ENCODE data around the gene MYO7B. TPM values are rescaled to one million over a fixed set of nuclear protein-coding genes. Genes with fewer than 3 reads are reported as not detected.

MYO7B gene
- polyA plus RNA-seq, 1 of the 3 experiments (the other 2 are of a cell fraction), result 0.08 TPM

- no peaks in the 10 kb centered on the region for H3K9me2 ChIP-seq
- H3K27ac ChIP-seq (ENCODE audit: low read depth in 2 of 2, low read length in 1 of 2), result peak overlapping the region in 1 of 2 experiments; percentile 39; a peak in 1 of 4 replicates
- no peaks in the 10 kb centered on the region for H3F3A ChIP-seq (replicated peaks; ENCODE audit: insufficient read depth)
- 96% methylated on average over 11 of the region's 15 CpGs for WGBS (ENCODE audit: low lambda C conversion rate)
- DNase-seq, result no peak
- TF ChIP-seq ELF1 (IDR thresholded peaks at IDR 0.05) (no peak), IRF3 (IDR thresholded peaks at IDR 0.05; ENCODE audit: low read depth, low read length) (no peak), FOXJ3 (CRISPR knock-in tag; IDR thresholded peaks at IDR 0.05) (no peak), FOXM1 (IDR thresholded peaks at IDR 0.05; ENCODE audit: low read depth) (no peak), SIN3A (IDR thresholded peaks at IDR 0.05; ENCODE audit: borderline replicate concordance, low read depth, low read length) (no peak), TCF12 (IDR thresholded peaks at IDR 0.05) (no peak), TEAD4 (IDR thresholded peaks at IDR 0.05; ENCODE audit: borderline replicate concordance, insufficient read depth) (no peak)
- H3K27me3 ChIP-seq (ENCODE audit: insufficient read depth), result no peaks in the 10 kb centered on the region
- CTCF ChIA-PET, result interaction anchor here (0.9 to 1.3 kb wide), 3 partner anchors 9 to 52 kb away, joined by 3 to 6 read pairs (median 3); no protein-coding TSS in a partner anchor
- H3K79me2 ChIP-seq (ENCODE audit: insufficient read depth), result no peaks in the 10 kb centered on the region
- no peak overlapping the region for H2AFZ ChIP-seq (ENCODE audit: low read depth)
- H3K36me3 ChIP-seq (replicated peaks in 1 of 2; ENCODE audit: control insufficient read depth in 1 of 2, insufficient read depth in 2 of 2, low read length in 1 of 2), result no peaks in the 10 kb centered on the region
- H3K4me1 ChIP-seq (ENCODE audit: control insufficient read depth in 1 of 2, insufficient read depth in 2 of 2, low read depth in 1 of 2, low read length in 1 of 2), result peaks cover 0 to 29% of the 10 kb centered on the region in 2 experiments; a peak in 1 of 4 replicates
- no peaks in the 10 kb centered on the region for H4K20me1 ChIP-seq (ENCODE audit: insufficient read depth)
- no peak overlapping the region for H3K4me3 ChIP-seq (ENCODE audit: low read depth in 2 of 2, low read length in 1 of 2)
- no peaks in the 10 kb centered on the region for H3K9me3 ChIP-seq
- H3K9ac ChIP-seq, result no peak overlapping the region
- POLR2A ChIA-PET, result no interaction called here
- H3K4me2 ChIP-seq, result no peak overlapping the region
These were observed 108.1 kb downstream of the MYO7B start for GRCh38 chr2:127643439-127644065.

GRCh38 chr2:127644066-127645025 is 108.9 kb downstream of the MYO7B start:
- H3K9ac ChIP-seq, result no peak overlapping the region
- H3K4me2 ChIP-seq, result no peak overlapping the region
- H3K27me3 ChIP-seq (ENCODE audit: insufficient read depth), result no peaks in the 10 kb centered on the region
- H3K36me3 ChIP-seq (replicated peaks in 1 of 2; ENCODE audit: control insufficient read depth in 1 of 2, insufficient read depth in 2 of 2, low read length in 1 of 2), result no peaks in the 10 kb centered on the region
- no peak for DNase-seq
- no peak for TF ChIP-seq FOXM1 (IDR thresholded peaks at IDR 0.05; ENCODE audit: low read depth)
- no peak overlapping the region for H3K4me3 ChIP-seq (ENCODE audit: low read depth in 2 of 2, low read length in 1 of 2)
- POLR2A ChIA-PET, result no interaction called here
- 90% methylated on average over 8 of the region's 19 CpGs for WGBS (ENCODE audit: low lambda C conversion rate)
- no peaks in the 10 kb centered on the region for H4K20me1 ChIP-seq (ENCODE audit: insufficient read depth)
- peaks cover 0 to 34% of the 10 kb centered on the region in 2 experiments; a peak in 1 of 4 replicates for H3K4me1 ChIP-seq (ENCODE audit: control insufficient read depth in 1 of 2, insufficient read depth in 2 of 2, low read depth in 1 of 2, low read length in 1 of 2)
- H3F3A ChIP-seq (replicated peaks; ENCODE audit: insufficient read depth), result no peaks in the 10 kb centered on the region
- no peak overlapping the region for H3K27ac ChIP-seq (ENCODE audit: low read depth in 2 of 2, low read length in 1 of 2)
- no peaks in the 10 kb centered on the region for H3K79me2 ChIP-seq (ENCODE audit: insufficient read depth)
- H2AFZ ChIP-seq (ENCODE audit: low read depth), result no peak overlapping the region
- H3K9me3 ChIP-seq, result no peaks in the 10 kb centered on the region
- CTCF ChIA-PET, result interaction anchor here (0.8 to 2.2 kb wide), 5 partner anchors 8 to 53 kb away, joined by 3 to 7 read pairs (median 3); partner anchors contain the start of gene LIMS2
- no peaks in the 10 kb centered on the region for H3K9me2 ChIP-seq

GRCh38 chr2:127645026-127645394 is 109.5 kb downstream of the MYO7B start:
- H3K9me3 ChIP-seq, result no peaks in the 10 kb centered on the region
- WGBS (ENCODE audit: low lambda C conversion rate), result 70% methylated on average over 1 of the region's 1 CpG
- no peaks in the 10 kb centered on the region for H3K36me3 ChIP-seq (replicated peaks in 1 of 2; ENCODE audit: control insufficient read depth in 1 of 2, insufficient read depth in 2 of 2, low read length in 1 of 2)
- H3K79me2 ChIP-seq (ENCODE audit: insufficient read depth), result no peaks in the 10 kb centered on the region
- H3K4me3 ChIP-seq (ENCODE audit: low read depth in 2 of 2, low read length in 1 of 2), result no peak overlapping the region
- H3K4me2 ChIP-seq, result no peak overlapping the region
- H3K9me2 ChIP-seq, result no peaks in the 10 kb centered on the region
- H3F3A ChIP-seq (replicated peaks; ENCODE audit: insufficient read depth), result no peaks in the 10 kb centered on the region
- no peaks in the 10 kb centered on the region for H4K20me1 ChIP-seq (ENCODE audit: insufficient read depth)
- no peak for TF ChIP-seq TAF1 (IDR thresholded peaks at IDR 0.05; ENCODE audit: borderline replicate concordance, low read depth, low read length)
- TF ChIP-seq SIN3A (IDR thresholded peaks at IDR 0.05; ENCODE audit: borderline replicate concordance, low read depth, low read length), result no peak
- no peak for TF ChIP-seq NRF1 (IDR thresholded peaks at IDR 0.05; ENCODE audit: low read depth, low read length)
- TF ChIP-seq POLR2AphosphoS5 (IDR thresholded peaks at IDR 0.05; ENCODE audit: low read depth, low read length), result no peak
- TF ChIP-seq FOXM1 (IDR thresholded peaks at IDR 0.05; ENCODE audit: low read depth), result no peak
- no peak for TF ChIP-seq FOSL2 (IDR thresholded peaks at IDR 0.05; ENCODE audit: borderline replicate concordance, low read depth)
- TF ChIP-seq MEF2A (IDR thresholded peaks at IDR 0.05; ENCODE audit: borderline replicate concordance, low read depth), result no peak
- no peak for TF ChIP-seq SMC3 (IDR thresholded peaks at IDR 0.05; ENCODE audit: low read depth, low read length)
- no peak for TF ChIP-seq TCF12 (IDR thresholded peaks at IDR 0.05)
- no peak for TF ChIP-seq GATA2 (CRISPR knock-in tag; IDR thresholded peaks at IDR 0.05)
- POLR2A ChIA-PET, result no interaction called here
- no peak overlapping the region for H3K9ac ChIP-seq
- H3K4me1 ChIP-seq (ENCODE audit: control insufficient read depth in 1 of 2, insufficient read depth in 2 of 2, low read depth in 1 of 2, low read length in 1 of 2), result peaks cover 0 to 37% of the 10 kb centered on the region in 2 experiments; a peak in 1 of 4 replicates
- DNase-seq, result no peak
- H3K27me3 ChIP-seq (ENCODE audit: insufficient read depth), result no peaks in the 10 kb centered on the region
- CTCF ChIA-PET, result interaction anchor here (2.2 kb wide), 1 partner anchor 51 kb away, joined by 7 read pairs; no protein-coding TSS in a partner anchor
- H3K27ac ChIP-seq (ENCODE audit: low read depth in 2 of 2, low read length in 1 of 2), result no peak overlapping the region
- H2AFZ ChIP-seq (ENCODE audit: low read depth), result no peak overlapping the region
